Keratinocyte (primary cell): Measurements from ENCODE around the gene OLFML1. TPM values are rescaled to one million over a fixed set of nuclear protein-coding genes. Genes with fewer than 3 reads are reported as not detected.

Experiments used
- DNase-seq: peaks from one replicate; pipeline ENCODE4 v3.0.0-alpha.2; 2011; ENCODE audit warnings: low read depth, missing footprints, low spot score
- FAIRE-seq: peaks from 2 replicates; lab custom pipeline; 2011; peaks lifted over from hg19 to GRCh38; lab: Jason Lieb, UNC
- H2AFZ ChIP-seq: 2 replicates; pipeline ENCODE4 v1.6.0; 2012; ENCODE audit warnings: low read length, control low read depth, inconsistent platforms; ENCODE audit not compliant: control insufficient read depth
- H3K27ac ChIP-seq: 2 replicates; pipeline ENCODE4 v1.5.1; 2011; ENCODE audit warnings: low read length; ENCODE audit not compliant: control insufficient read depth, insufficient read depth
- H3K27me3 ChIP-seq: 3 replicates; pipeline ENCODE4 v1.6.0; 2011; ENCODE audit warnings: low read length; ENCODE audit not compliant: control insufficient read depth, insufficient read depth; ENCODE audit errors: extremely low read depth
- H3K36me3 ChIP-seq, 2 experiments: 2 replicates in 1 of 2; 3 replicates in 1 of 2; pipeline ENCODE4 v1.5.1; 2011; ENCODE audit warnings: low read length in 2 of 2, mild to moderate bottlenecking in 1 of 2; ENCODE audit not compliant: control insufficient read depth in 2 of 2, insufficient read depth in 2 of 2; ENCODE audit errors: extremely low read depth in 1 of 2
- H3K4me1 ChIP-seq: 3 replicates; pipeline ENCODE4 v1.5.1; 2011; ENCODE audit warnings: low read length; ENCODE audit not compliant: control insufficient read depth, insufficient read depth; ENCODE audit errors: extremely low read depth
- H3K4me2 ChIP-seq: 3 replicates; pipeline ENCODE4 v1.6.0; 2011; ENCODE audit warnings: low read depth, low read length; ENCODE audit not compliant: control insufficient read depth, insufficient read depth; ENCODE audit errors: extremely low read depth
- H3K4me3 ChIP-seq, 3 experiments: fragments of 200-600 bp in 1 of 3; sonication (generic) in 1 of 3; 2 replicates in 2 of 3; 3 replicates in 1 of 3; pipeline ENCODE4 v1.5.1; 2011 to 2016; ENCODE audit warnings: low read length in 3 of 3, mild to moderate bottlenecking in 3 of 3, control low read depth in 2 of 3, inconsistent platforms in 1 of 3, low read depth in 1 of 3, mixed read lengths in 1 of 3, mixed run types in 1 of 3, moderate library complexity in 1 of 3; ENCODE audit not compliant: control insufficient read depth in 2 of 3, insufficient read depth in 2 of 3; ENCODE audit errors: extremely low read depth in 1 of 3
- H3K79me2 ChIP-seq: 2 replicates; pipeline ENCODE4 v1.6.0; 2012; ENCODE audit warnings: low read length; ENCODE audit not compliant: control insufficient read depth, insufficient read depth
- H3K9ac ChIP-seq: 3 replicates; pipeline ENCODE4 v1.6.0; 2011; ENCODE audit warnings: low read length; ENCODE audit not compliant: control insufficient read depth, insufficient read depth; ENCODE audit errors: extremely low read depth
- H3K9me1 ChIP-seq: 3 replicates; pipeline ENCODE4 v1.6.0; 2011; ENCODE audit warnings: low read length; ENCODE audit not compliant: control insufficient read depth, insufficient read depth; ENCODE audit errors: extremely low read depth
- H3K9me3 ChIP-seq: 2 replicates; pipeline ENCODE4 v1.5.1; 2012; ENCODE audit warnings: low read depth, low read length; ENCODE audit not compliant: control insufficient read depth
- H4K20me1 ChIP-seq: 3 replicates; pipeline ENCODE4 v1.6.0; 2011; ENCODE audit warnings: low read length; ENCODE audit not compliant: control insufficient read depth, insufficient read depth; ENCODE audit errors: extremely low read depth
- CTCF ChIP-seq, 3 experiments: IDR thresholded peaks in 1 of 3; conservative IDR thresholded peaks in 1 of 3; optimal IDR thresholded peaks in 1 of 3; 2 replicates in 2 of 3; 3 replicates in 1 of 3; pipeline versions ENCODE3 to v1.5.1; 2011; ENCODE audit warnings: low read length in 3 of 3, mild to moderate bottlenecking in 3 of 3, moderate library complexity in 2 of 3, control low read depth in 1 of 3, inconsistent platforms in 1 of 3; ENCODE audit not compliant: insufficient read depth in 2 of 3; ENCODE audit errors: extremely low read depth in 1 of 3
- EZH2 ChIP-seq: IDR thresholded peaks from one replicate; pipeline ENCODE4 v1.6.1; 2012; ENCODE audit warnings: inconsistent platforms, mild to moderate bottlenecking, low read length, moderate library complexity
- dilution Hi-C: fragments of 300-500 bp; cut with MboI; formaldehyde crosslinking; loops from one replicate; pipeline ENCODE4 v1.7.0; 2020; ENCODE audit warnings: low sequenced_read_pairs; ENCODE audit not compliant: extremely low pct_ligation_motif_present
- polyA plus RNA-seq, 5 experiments: library from polyadenylated mRNA; depleted of rRNA in 3 of 5; stranded (reverse) in 3 of 5; stranded (forward) in 1 of 5; unstranded in 1 of 5; fragments of >200 nt; gene quantifications; 1 replicate in 1 of 5; 2 replicates in 3 of 5; 3 replicates in 1 of 5; pipeline versions ENCODE4 v1.2.1 to v1.2.3, GENCODE V29; 2011 to 2012; ENCODE audit warnings: missing spikeins in 2 of 5, low read depth in 1 of 5, low replicate concordance in 1 of 5

The OLFML1 gene
- polyA plus RNA-seq, 1 donor (not counting 4 experiments of a cell fraction or from before 2014, with no cell fraction given): not detected

DNA sequence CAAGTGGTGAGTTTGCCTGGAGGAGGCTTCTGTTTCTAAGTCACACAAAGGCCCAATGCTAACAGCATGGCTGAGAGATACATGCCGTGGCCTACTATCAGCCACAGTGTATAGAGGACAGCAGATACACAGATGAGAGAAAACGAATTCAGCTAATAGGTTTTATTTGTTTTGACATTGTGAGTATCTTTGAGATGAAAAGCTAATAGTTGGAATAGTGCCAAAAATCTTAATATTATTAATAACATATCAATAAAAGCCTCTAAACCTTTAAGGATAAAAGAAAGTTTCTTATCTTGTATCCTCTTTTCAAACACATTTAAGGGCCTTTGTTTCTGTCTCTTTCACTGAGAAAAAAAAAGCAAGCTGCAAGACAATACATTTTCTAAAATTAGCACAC is 30.5 kb upstream of the OLFML1 start:
- dilution Hi-C loops: no loop called here
- no peak overlapping the region for H3K9ac ChIP-seq
- FAIRE-seq: no peak

GRCh38 chr11:7457211-7457610 is 28.1 kb upstream of the OLFML1 start:
- H3K27ac ChIP-seq: no peak overlapping the region
- no peaks in the 10 kb centered on the region for H3K36me3 ChIP-seq
- H3K4me2 ChIP-seq: no peak overlapping the region
- no peaks in the 10 kb centered on the region for H3K4me1 ChIP-seq
- H3K9me3 ChIP-seq: no peaks in the 10 kb centered on the region
- TF ChIP-seq EZH2 (no peak), CTCF (optimal IDR thresholded peaks at IDR 0.05 in 1 of 3, IDR thresholded peaks at IDR 0.05 in 1 of 3, conservative IDR thresholded peaks at IDR 0.05 in 1 of 3; ENCODE audit: extremely low read depth in 1 of 3, insufficient read depth in 2 of 3, low read length in 3 of 3) (no peak)
- FAIRE-seq: no peak
- no peaks in the 10 kb centered on the region for H3K79me2 ChIP-seq
- DNase-seq: peak; percentile 61
- H4K20me1 ChIP-seq: no peaks in the 10 kb centered on the region
- H3K27me3 ChIP-seq: no peaks in the 10 kb centered on the region
- no peak overlapping the region for H3K4me3 ChIP-seq
- dilution Hi-C loops: no loop called here
- no peak overlapping the region for H2AFZ ChIP-seq
- no peak overlapping the region for H3K9ac ChIP-seq
- no peaks in the 10 kb centered on the region for H3K9me1 ChIP-seq

More for the DNA sequence above, 30.5 kb upstream of the OLFML1 start:
- no peaks in the 10 kb centered on the region for H4K20me1 ChIP-seq
- no peaks in the 10 kb centered on the region for H3K9me3 ChIP-seq
- no peak for DNase-seq
- no peaks in the 10 kb centered on the region for H3K9me1 ChIP-seq
- no peaks in the 10 kb centered on the region for H3K79me2 ChIP-seq
- H3K27ac ChIP-seq: no peak overlapping the region
- H2AFZ ChIP-seq: no peak overlapping the region
- no peak for TF ChIP-seq CTCF (optimal IDR thresholded peaks at IDR 0.05 in 1 of 3, IDR thresholded peaks at IDR 0.05 in 1 of 3, conservative IDR thresholded peaks at IDR 0.05 in 1 of 3; ENCODE audit: extremely low read depth in 1 of 3, insufficient read depth in 2 of 3, low read length in 3 of 3)
- no peak for TF ChIP-seq EZH2
- H3K4me2 ChIP-seq: no peak overlapping the region
- H3K4me3 ChIP-seq: no peak overlapping the region
- H3K4me1 ChIP-seq: no peaks in the 10 kb centered on the region
- H3K27me3 ChIP-seq: no peaks in the 10 kb centered on the region
- no peaks in the 10 kb centered on the region for H3K36me3 ChIP-seq
